Bladder microvascular endothelial cell (primary cell): ENCODE measurements around the gene EFCAB5. TPM values are rescaled to one million over a fixed set of nuclear protein-coding genes. Genes with fewer than 3 reads are reported as not detected.

Experiments used
- total RNA-seq: library from RNA; depleted of rRNA; stranded (reverse); fragments of >200 nt; gene quantifications from 2 replicates; pipeline ENCODE4 v1.2.3, GENCODE V29; 2014

The EFCAB5 gene
- total RNA-seq, result 0.32 and 1.1 TPM in 2 replicates

DNA sequence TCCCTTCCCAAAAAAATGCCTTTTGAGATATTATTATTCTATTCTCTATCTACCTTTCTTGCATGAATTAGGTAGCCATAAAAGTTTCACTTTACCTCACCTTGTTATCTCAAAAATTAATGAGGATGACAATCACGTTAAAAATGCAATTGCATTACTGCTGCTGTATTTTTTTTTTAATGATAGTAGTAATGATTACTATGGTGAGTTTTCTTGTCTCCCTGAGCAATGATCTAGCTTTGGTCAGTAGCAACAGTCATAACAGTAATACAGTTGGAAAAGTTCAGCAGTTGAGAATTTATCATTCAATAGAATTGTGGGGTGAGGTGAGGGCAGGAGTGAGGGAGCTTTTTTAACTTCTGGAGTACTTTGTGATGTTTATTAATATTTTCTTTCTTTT, at the start of gene EFCAB5:
Gene EFCAB5, plus strand, starts transcription at position 301 of the 400 bp plus-strand sequence. CDS start 163 bp downstream, outside the sequence.

DNA sequence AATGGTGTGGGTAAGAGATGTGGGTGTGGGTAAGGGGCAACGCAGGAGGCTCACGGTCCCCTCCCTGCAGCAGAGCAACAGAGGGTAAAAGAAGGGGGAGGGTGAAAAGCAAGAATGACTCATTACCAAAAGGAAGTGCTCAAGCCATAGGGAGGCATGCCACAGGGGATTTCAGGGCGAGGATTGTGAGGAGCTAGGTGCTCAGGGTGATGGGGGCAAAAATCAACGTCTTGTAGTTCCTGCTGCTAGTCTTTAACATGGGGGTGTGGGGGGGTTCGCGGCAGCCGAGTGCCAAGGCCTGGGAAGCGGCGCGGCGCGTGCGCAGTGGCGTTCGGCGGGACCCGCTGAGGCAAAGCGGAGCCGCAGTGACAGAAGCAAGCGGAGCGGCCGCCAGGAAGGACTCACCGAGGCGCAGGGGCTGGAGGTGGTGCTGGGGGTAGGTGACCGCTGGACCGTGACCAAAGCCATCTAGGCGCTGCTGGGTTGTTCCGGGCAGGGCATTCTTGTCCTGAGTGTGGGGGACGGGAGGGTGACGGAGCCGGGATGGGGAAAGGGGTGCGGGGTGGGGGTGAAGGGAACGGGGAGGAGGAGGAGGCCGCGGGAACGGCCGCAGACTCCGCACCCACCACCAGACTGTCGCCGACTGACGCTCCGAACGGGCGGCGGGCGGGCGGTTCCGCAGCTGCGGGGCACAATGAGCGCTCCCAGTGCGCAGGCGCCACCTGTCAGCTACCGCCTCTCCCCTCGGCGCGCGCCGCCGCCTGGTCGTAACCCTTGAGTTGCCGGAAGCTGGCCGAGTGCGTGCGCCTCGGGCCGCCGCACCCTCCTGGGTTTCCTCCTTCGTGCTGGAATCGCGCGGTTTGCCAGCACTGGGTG, 11.7 kb upstream of the EFCAB5 start, which contains the start of gene SSH2:
Gene SSH2, minus strand, starts transcription at position 696 of the 876 bp plus-strand sequence. Its CDS starts 228 bp downstream, at position 468.

DNA sequence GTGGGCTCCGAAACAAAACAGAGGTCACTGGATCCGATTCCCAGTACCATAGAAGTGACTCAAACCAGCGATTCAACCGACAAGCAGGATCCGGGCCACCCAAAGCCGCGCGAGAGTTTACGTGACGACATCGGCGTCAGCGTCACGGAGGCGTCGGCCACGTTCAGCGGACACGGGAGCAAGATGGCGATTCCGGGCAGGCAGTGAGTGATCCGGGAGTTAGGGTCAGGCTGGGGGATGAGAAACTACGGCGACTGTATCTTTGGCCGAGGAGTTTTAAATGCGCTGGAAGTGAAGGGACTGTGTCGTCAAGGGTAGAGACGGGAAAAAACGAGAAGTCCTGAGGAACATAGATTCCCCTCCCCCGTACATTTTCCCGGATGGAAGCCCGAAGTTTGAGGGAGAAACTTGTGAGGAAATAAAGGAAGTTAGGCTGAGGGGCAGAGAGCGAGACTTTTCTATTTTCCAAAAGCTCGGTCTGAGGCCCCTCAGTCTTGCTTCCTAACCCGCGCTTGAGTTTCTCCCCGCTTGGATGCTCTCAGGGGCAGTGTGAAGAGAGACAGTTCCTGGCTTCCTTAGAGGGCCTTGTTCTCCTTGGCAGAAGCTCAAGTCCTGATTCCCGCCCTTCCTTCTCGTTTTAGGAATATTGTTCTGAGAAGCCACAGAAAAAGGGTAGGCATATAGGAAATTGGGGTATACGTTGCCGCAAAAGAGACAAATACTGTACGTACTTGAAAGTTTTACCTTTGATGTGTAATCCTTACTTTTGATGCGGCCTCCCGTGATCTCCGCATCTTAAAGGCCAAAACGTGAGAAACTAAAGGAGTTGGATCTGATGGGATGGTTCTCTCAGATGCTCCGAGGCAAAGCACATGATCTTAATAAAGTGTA, 175.5 kb downstream of the EFCAB5 start, which contains the start of gene NSRP1:
Gene NSRP1, plus strand, starts transcription at position 156 of the 891 bp plus-strand sequence. Its CDS starts 28 bp downstream, at position 184.

Other genes with a start within 250 kb of the EFCAB5 start
- gene SSH2, start 11.4 kb upstream of the EFCAB5 start, total RNA-seq, result 13.9 and 32.2 TPM in 2 replicates
- gene NSRP1, start 175.2 kb downstream of the EFCAB5 start, total RNA-seq, result 8.3 and 13.8 TPM in 2 replicates